ENCODE measurements around the gene JAKMIP1.

DNA sequence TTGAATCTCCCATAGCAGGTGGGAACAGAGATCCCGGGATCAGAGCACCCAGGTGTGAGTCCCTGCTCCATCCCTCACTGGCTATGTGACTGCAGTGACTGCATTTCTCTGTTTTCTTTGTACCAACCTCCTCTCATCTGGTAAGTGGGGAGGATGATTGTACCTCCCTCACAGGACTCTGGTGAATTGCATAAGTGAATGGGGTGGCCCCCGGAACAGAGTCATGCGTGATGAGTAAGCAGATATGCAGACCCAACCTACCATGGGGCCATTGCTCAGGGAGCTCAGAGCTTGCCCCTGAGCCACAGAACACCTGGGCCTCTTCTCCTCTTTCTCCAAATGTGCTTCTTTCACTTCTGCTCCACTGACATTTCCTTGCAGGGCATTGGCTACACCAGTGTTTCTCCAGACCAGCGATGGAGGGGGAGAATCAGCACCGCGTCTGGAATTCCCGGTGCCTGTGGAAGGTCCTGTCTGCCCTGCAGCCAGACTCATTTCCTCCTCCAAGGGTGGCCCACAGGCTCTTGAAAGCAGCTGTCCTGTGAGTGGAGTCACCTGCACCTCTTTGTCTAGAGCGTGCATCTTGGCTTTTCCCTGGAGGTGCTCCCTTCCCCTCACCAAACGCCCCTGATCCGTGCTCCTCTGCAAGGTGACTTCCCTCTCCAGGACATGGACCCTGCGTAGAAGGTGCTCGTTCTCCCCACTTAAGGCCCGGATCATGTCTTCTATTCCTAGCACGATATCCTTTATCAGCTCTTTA lies 212.1 kb downstream of the JAKMIP1 start:
- TF ChIP-seq, protein P1, sequence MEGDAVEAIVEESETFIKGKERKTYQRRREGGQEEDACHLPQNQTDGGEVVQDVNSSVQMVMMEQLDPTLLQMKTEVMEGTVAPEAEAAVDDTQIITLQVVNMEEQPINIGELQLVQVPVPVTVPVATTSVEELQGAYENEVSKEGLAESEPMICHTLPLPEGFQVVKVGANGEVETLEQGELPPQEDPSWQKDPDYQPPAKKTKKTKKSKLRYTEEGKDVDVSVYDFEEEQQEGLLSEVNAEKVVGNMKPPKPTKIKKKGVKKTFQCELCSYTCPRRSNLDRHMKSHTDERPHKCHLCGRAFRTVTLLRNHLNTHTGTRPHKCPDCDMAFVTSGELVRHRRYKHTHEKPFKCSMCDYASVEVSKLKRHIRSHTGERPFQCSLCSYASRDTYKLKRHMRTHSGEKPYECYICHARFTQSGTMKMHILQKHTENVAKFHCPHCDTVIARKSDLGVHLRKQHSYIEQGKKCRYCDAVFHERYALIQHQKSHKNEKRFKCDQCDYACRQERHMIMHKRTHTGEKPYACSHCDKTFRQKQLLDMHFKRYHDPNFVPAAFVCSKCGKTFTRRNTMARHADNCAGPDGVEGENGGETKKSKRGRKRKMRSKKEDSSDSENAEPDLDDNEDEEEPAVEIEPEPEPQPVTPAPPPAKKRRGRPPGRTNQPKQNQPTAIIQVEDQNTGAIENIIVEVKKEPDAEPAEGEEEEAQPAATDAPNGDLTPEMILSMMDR (IDR thresholded peaks at IDR 0.05; ENCODE audit: low read depth, low read length, poor library complexity, severe bottlenecking), result no peak
- TF ChIP-seq EZH2phosphoT487 (IDR thresholded peaks at IDR 0.05; ENCODE audit: borderline replicate concordance, low read length), result no peak
